Mesenchymal stem cell (in vitro differentiated cells and primary cell): ENCODE measurements around the gene BTRC.

Source experiments
- DNase-seq: peaks from one replicate; pipeline ENCODE4 v3.0.0-alpha.2; 2013
- H2AFZ ChIP-seq: one replicate; pipeline ENCODE4 v1.6.1; 2013; ENCODE audit warnings: low read depth, mild to moderate bottlenecking, control low read depth, inconsistent platforms, low read length, moderate library complexity
- H2AK5ac ChIP-seq: 2 replicates; pipeline ENCODE4 v1.6.1; 2013; ENCODE audit warnings: low read length, moderate library complexity, mild to moderate bottlenecking, inconsistent platforms; ENCODE audit not compliant: severe bottlenecking
- H2BK120ac ChIP-seq: one replicate; pipeline ENCODE4 v1.6.1; 2013; ENCODE audit warnings: low read depth, mild to moderate bottlenecking, inconsistent platforms, low read length, moderate library complexity
- H2BK12ac ChIP-seq, 2 experiments: one replicate each; pipeline ENCODE4 v1.6.1; 2013; ENCODE audit warnings: inconsistent platforms in 2 of 2, low read length in 2 of 2, mild to moderate bottlenecking in 2 of 2, moderate library complexity in 2 of 2, control low read depth in 1 of 2
- H2BK15ac ChIP-seq: one replicate; pipeline ENCODE4 v1.6.1; 2013; ENCODE audit warnings: mild to moderate bottlenecking, low read depth, inconsistent platforms; ENCODE audit not compliant: poor library complexity, severe bottlenecking
- H2BK5ac ChIP-seq: 2 replicates; pipeline ENCODE4 v1.6.1; 2013; ENCODE audit warnings: low read depth, mild to moderate bottlenecking, low read length, control low read depth, inconsistent platforms; ENCODE audit not compliant: poor library complexity, severe bottlenecking
- H3K14ac ChIP-seq, 2 experiments: one replicate each; pipeline ENCODE4 v1.6.1; 2013; ENCODE audit warnings: inconsistent platforms in 2 of 2, low read length in 2 of 2, control low read depth in 1 of 2, mild to moderate bottlenecking in 1 of 2, moderate library complexity in 1 of 2
- H3K18ac ChIP-seq, 2 experiments: one replicate each; pipeline ENCODE4 v1.6.1; 2013; ENCODE audit warnings: inconsistent platforms in 2 of 2, low read length in 2 of 2, control low read depth in 1 of 2, low read depth in 1 of 2, mild to moderate bottlenecking in 1 of 2
- H3K23ac ChIP-seq, 2 experiments: one replicate each; pipeline ENCODE4 v1.6.1; 2013; ENCODE audit warnings: inconsistent platforms in 2 of 2, low read length in 2 of 2, mild to moderate bottlenecking in 2 of 2, moderate library complexity in 2 of 2, control low read depth in 1 of 2
- H3K27ac ChIP-seq: 2 replicates; pipeline ENCODE4 v1.5.1; 2013; ENCODE audit warnings: mild to moderate bottlenecking, moderate library complexity, low read length, control low read depth, inconsistent platforms; ENCODE audit not compliant: poor library complexity, severe bottlenecking
- H3K27me3 ChIP-seq, 2 experiments: 2 replicates each; pipeline versions ENCODE4 v1.6.1 to v1.7.0; 2013; ENCODE audit warnings: low read length in 2 of 2, mild to moderate bottlenecking in 2 of 2, moderate library complexity in 2 of 2, control low read depth in 1 of 2, inconsistent platforms in 1 of 2; ENCODE audit not compliant: control insufficient read depth in 1 of 2, insufficient read depth in 1 of 2
- H3K36me3 ChIP-seq, 2 experiments: 2 replicates each; pipeline versions ENCODE4 v1.6.1 to v1.7.0; 2013; ENCODE audit warnings: low read length in 2 of 2, control low read depth in 1 of 2, inconsistent platforms in 1 of 2, low read depth in 1 of 2, mild to moderate bottlenecking in 1 of 2; ENCODE audit not compliant: insufficient read depth in 2 of 2, control insufficient read depth in 1 of 2
- H3K4ac ChIP-seq, 2 experiments: one replicate each; pipeline ENCODE4 v1.6.1; 2013; ENCODE audit warnings: inconsistent platforms in 2 of 2, low read length in 2 of 2, mild to moderate bottlenecking in 2 of 2, moderate library complexity in 2 of 2, control low read depth in 1 of 2, low read depth in 1 of 2
- H3K4me1 ChIP-seq: 2 replicates; pipeline ENCODE4 v1.6.1; 2013; ENCODE audit warnings: low read depth, low read length, control low read depth; ENCODE audit not compliant: control insufficient read depth, insufficient read depth
- H3K4me2 ChIP-seq: 2 replicates; pipeline ENCODE4 v1.6.1; 2013; ENCODE audit warnings: low read length, mild to moderate bottlenecking, inconsistent platforms; ENCODE audit not compliant: poor library complexity, severe bottlenecking
- H3K4me3 ChIP-seq, 2 experiments: 2 replicates each; pipeline versions ENCODE4 v1.5.1 to v1.7.0; 2013; ENCODE audit warnings: low read length in 2 of 2, mild to moderate bottlenecking in 2 of 2, control low read depth in 1 of 2, low read depth in 1 of 2; ENCODE audit not compliant: insufficient read depth in 1 of 2
- H3K79me1 ChIP-seq: replicated peaks from 2 replicates; pipeline ENCODE4 v1.6.1; 2013; ENCODE audit warnings: mild to moderate bottlenecking, control low read depth, low read length, inconsistent platforms; ENCODE audit not compliant: poor library complexity, severe bottlenecking
- H3K9ac ChIP-seq: 2 replicates; pipeline ENCODE4 v1.7.0; 2013; ENCODE audit warnings: mild to moderate bottlenecking, low read length, moderate library complexity
- H3K9me3 ChIP-seq: 2 replicates; pipeline ENCODE4 v1.7.0; 2013; ENCODE audit warnings: mild to moderate bottlenecking, low read length; ENCODE audit not compliant: control insufficient read depth
- H4K8ac ChIP-seq: one replicate; pipeline ENCODE4 v1.6.1; 2013; ENCODE audit warnings: inconsistent platforms, mild to moderate bottlenecking, low read length, moderate library complexity
- H4K91ac ChIP-seq: one replicate; pipeline ENCODE4 v1.6.1; 2013; ENCODE audit warnings: mild to moderate bottlenecking, low read length, inconsistent platforms
- WGBS: methylation state at CpG from one replicate; pipeline ENCODE4 v1.1.7; 2013; ENCODE audit warnings: mixed read lengths; 5-methylcytosine and 5-hydroxymethylcytosine counted together

The BTRC gene

GRCh38 chr10:101536800-101537199 is 182.8 kb downstream of the BTRC start:
- Histone ChIP-seq H3K23ac (no peak overlapping the region), H2BK12ac (no peak overlapping the region), H3K79me1 (no peaks in the 10 kb centered on the region)

GRCh38 chr10:101538446-101538845 is 184.5 kb downstream of the BTRC start:
- no peak overlapping the region for H2BK5ac ChIP-seq
- no peak overlapping the region for H3K4me2 ChIP-seq
- H2BK120ac ChIP-seq, result no peak overlapping the region
- no peak overlapping the region for H3K4me3 ChIP-seq
- no peak overlapping the region for H3K23ac ChIP-seq
- no peaks in the 10 kb centered on the region for H3K79me1 ChIP-seq
- H3K14ac ChIP-seq, result no peak overlapping the region
- no peak overlapping the region for H2AK5ac ChIP-seq
- H4K91ac ChIP-seq, result no peak overlapping the region
- no peak overlapping the region for H3K18ac ChIP-seq
- H3K36me3 ChIP-seq, result peaks cover 4 to 47% of the 10 kb centered on the region in 2 experiments
- H4K8ac ChIP-seq, result no peak overlapping the region
- no peak overlapping the region for H2BK15ac ChIP-seq
- no peak overlapping the region for H3K27ac ChIP-seq
- H3K27me3 ChIP-seq, result no peaks in the 10 kb centered on the region
- H2AFZ ChIP-seq, result no peak overlapping the region
- H3K4me1 ChIP-seq, result no peaks in the 10 kb centered on the region
- H2BK12ac ChIP-seq, result no peak overlapping the region
- DNase-seq, result no peak
- no peak overlapping the region for H3K9ac ChIP-seq
- no peaks in the 10 kb centered on the region for H3K9me3 ChIP-seq
- H3K4ac ChIP-seq, result no peak overlapping the region
- 95% methylated on average over 2 of the region's 2 CpGs for WGBS

More at GRCh38 chr10:101536800-101537199, 182.8 kb downstream of the BTRC start:
- Histone ChIP-seq H2BK15ac (no peak overlapping the region), H2BK5ac (no peak overlapping the region), H2AFZ (no peak overlapping the region), H3K4me2 (no peak overlapping the region), H2BK120ac (no peak overlapping the region), H3K9me3 (no peaks in the 10 kb centered on the region), H2AK5ac (no peak overlapping the region), H3K4ac (no peak overlapping the region), H3K4me3 (no peak overlapping the region), H3K9ac (no peak overlapping the region), H3K27ac (no peak overlapping the region), H3K27me3 (no peaks in the 10 kb centered on the region), H4K91ac (no peak overlapping the region), H3K14ac (no peak overlapping the region), H4K8ac (no peak overlapping the region), H3K36me3 (peaks cover 3 to 63% of the 10 kb centered on the region in 2 experiments), H3K4me1 (no peaks in the 10 kb centered on the region), H3K18ac (no peak overlapping the region)
- DNase-seq, result peak; percentile 21

GRCh38 chr10:101545898-101546297 is 191.9 kb downstream of the BTRC start:
- no peak overlapping the region for H3K9ac ChIP-seq
- H3K18ac ChIP-seq, result no peak overlapping the region
- H3K27me3 ChIP-seq, result no peaks in the 10 kb centered on the region
- H4K8ac ChIP-seq, result no peak overlapping the region
- H3K4me3 ChIP-seq, result no peak overlapping the region
- H3K79me1 ChIP-seq, result no peaks in the 10 kb centered on the region
- no peak overlapping the region for H2BK120ac ChIP-seq
- H2BK12ac ChIP-seq, result no peak overlapping the region
- H2BK5ac ChIP-seq, result no peak overlapping the region
- H2AK5ac ChIP-seq, result no peak overlapping the region
- no peak for DNase-seq
- H3K23ac ChIP-seq, result no peak overlapping the region
- H2BK15ac ChIP-seq, result no peak overlapping the region
- H3K4me2 ChIP-seq, result no peak overlapping the region
- peaks cover 8% of the 10 kb centered on the region in 2 experiments for H3K36me3 ChIP-seq
- H3K27ac ChIP-seq, result no peak overlapping the region
- no peak overlapping the region for H3K14ac ChIP-seq
- no peak overlapping the region for H4K91ac ChIP-seq
- H3K4me1 ChIP-seq, result no peaks in the 10 kb centered on the region
- H3K9me3 ChIP-seq, result no peaks in the 10 kb centered on the region
- no peak overlapping the region for H3K4ac ChIP-seq
- H2AFZ ChIP-seq, result no peak overlapping the region

- Histone ChIP-seq H3K9ac (no peak overlapping the region), H2BK120ac (no peak overlapping the region), H3K27ac (no peak overlapping the region), H3K14ac (no peak overlapping the region), H3K18ac (no peak overlapping the region), H3K4me1 (no peaks in the 10 kb centered on the region), H3K36me3 (peaks cover 34 to 47% of the 10 kb centered on the region in 2 experiments), H3K4me2 (no peak overlapping the region), H4K91ac (no peak overlapping the region), H3K27me3 (no peaks in the 10 kb centered on the region), H3K4ac (no peak overlapping the region), H3K9me3 (no peaks in the 10 kb centered on the region), H2BK15ac (no peak overlapping the region), H2AFZ (no peak overlapping the region), H2BK5ac (no peak overlapping the region), H2AK5ac (no peak overlapping the region), H2BK12ac (no peak overlapping the region), H3K23ac (no peak overlapping the region), H4K8ac (no peak overlapping the region), H3K4me3 (no peak overlapping the region), H3K79me1 (no peaks in the 10 kb centered on the region)
- DNase-seq, result no peak
- 98% methylated on average over 2 of the region's 2 CpGs for WGBS
These were observed 197.0 kb downstream of the BTRC start for GRCh38 chr10:101550965-101551364.
